CD4-positive, alpha-beta T cell treated with Interleukin-2 at 100 ng/mL for 4 hours (primary cell): Measurements from ENCODE around the gene PLPPR5.

Experiments
- DNase-seq: peaks from one replicate; pipeline ENCODE4 v3.0.0-alpha.2; 2020; ENCODE audit warnings: low spot score

The PLPPR5 gene

DNA sequence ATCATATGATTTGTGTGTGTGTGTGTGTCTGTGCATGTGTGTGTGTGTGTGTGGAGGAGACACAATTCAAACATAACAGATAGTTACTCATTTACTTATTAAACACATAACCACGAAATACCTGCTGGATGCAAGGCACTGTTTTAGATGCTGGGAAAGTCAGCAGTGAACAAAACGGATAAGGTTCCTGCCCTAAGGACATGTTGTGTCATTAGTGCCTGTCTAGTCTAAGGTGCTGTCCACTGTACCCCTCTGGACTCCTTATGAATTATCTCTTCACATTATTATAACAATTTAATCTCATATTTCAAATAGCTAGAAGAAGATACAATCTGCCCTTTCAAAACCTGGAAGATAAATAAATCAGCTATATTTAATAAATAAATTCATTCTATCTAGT is 162.4 kb downstream of the PLPPR5 start:
- DNase-seq: no peak
